ENCODE measurements around the gene KLHL36.

Gene KLHL36

GRCh38 chr16:84633622-84634021, 14.7 kb upstream of the KLHL36 start:
- H3K4me3 ChIP-seq (ENCODE audit: low read depth, low read length): no peak overlapping the region
- DNase-seq (ENCODE audit: low read depth): no peak
- TF ChIP-seq CTCF (IDR thresholded peaks at IDR 0.05; ENCODE audit: control insufficient read depth, extremely low read depth, insufficient read depth): no peak

DNA sequence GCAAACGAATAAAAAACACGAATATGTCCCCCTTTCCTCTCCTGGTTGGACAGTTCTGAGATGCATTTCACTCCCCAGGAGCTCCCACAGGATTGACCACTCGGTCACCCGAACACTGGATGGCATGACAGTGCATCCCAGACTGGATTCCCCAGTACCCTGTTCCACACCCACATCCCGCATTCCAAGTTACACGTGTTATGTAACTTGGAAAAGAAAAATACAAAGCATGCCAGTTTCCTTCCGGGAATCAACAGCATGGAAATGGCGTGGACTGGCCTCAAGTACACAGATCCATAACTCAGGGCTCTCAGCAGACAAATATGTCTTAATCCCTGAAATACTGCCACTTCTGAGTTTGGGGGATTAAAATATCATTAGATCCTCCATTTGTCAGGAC, 12.6 kb upstream of the KLHL36 start:
- no peak for TF ChIP-seq CTCF (IDR thresholded peaks at IDR 0.05; ENCODE audit: control insufficient read depth, extremely low read depth, insufficient read depth)

DNA sequence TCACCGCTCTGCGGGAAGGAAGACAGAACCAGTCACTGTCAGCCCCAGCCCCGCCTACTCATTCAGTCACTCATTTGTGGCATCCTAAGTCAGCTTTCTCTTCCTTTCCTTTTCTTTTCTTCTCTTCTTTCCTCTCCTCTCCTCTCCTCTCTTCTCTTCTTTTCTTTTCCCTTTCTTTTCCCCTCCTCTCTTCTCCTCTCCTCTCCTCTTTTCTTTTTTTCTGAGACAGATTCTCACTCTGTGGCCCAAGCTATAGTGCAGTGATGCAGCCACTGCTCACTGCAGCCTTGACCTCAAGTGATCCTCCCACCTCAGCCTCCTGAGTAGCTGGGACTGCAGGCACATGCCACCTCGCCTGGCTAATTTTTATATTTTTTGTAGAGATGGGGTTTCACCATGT, 10.6 kb upstream of the KLHL36 start:
- DNase-seq (ENCODE audit: low read depth): no peak
- no peak for TF ChIP-seq CTCF (IDR thresholded peaks at IDR 0.05; ENCODE audit: control insufficient read depth, extremely low read depth, insufficient read depth)
- no peak overlapping the region for H3K4me3 ChIP-seq (ENCODE audit: low read depth, low read length)

More for the DNA sequence above, 12.6 kb upstream of the KLHL36 start:
- no peak for DNase-seq (ENCODE audit: low read depth)
- no peak overlapping the region for H3K4me3 ChIP-seq (ENCODE audit: low read depth, low read length)

DNA sequence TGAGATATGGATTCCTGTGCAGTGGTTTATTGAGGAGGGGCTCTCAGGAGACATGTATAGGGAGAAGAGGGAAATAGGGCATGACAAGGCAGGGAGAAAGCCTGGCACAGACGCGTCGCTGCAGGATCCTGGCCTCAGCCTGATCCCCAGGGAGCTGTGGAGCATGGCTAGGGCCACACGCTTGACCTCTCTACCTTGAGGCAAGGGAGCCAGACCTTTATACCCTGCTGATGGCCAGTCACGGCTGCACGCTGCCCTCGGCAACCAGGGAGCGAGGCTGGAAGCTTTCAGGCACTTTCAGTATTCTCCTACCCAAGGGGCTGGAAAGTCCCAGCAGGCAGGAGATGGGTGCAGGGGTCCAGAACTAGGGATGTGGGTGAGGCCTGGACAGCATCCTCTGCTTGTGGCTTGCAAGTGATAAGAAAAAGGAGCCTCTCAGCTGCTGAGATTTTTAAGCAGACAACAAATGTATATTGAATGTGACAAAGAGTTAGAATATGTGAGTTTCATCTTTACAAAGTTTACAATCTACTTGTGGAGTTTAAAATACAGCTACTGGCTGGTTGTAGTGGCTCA, 10.0 kb upstream of the KLHL36 start:
- DNase-seq (ENCODE audit: low read depth): no peak
- TF ChIP-seq CTCF (IDR thresholded peaks at IDR 0.05; ENCODE audit: control insufficient read depth, extremely low read depth, insufficient read depth): no peak
- H3K4me3 ChIP-seq (ENCODE audit: low read depth, low read length): no peak overlapping the region

GRCh38 chr16:84640145-84640544, 8.2 kb upstream of the KLHL36 start:
- H3K4me3 ChIP-seq (ENCODE audit: low read depth, low read length): no peak overlapping the region
- DNase-seq (ENCODE audit: low read depth): no peak
- TF ChIP-seq CTCF (IDR thresholded peaks at IDR 0.05; ENCODE audit: control insufficient read depth, extremely low read depth, insufficient read depth): no peak

- no peak overlapping the region for H3K4me3 ChIP-seq (ENCODE audit: low read depth, low read length)
- DNase-seq (ENCODE audit: low read depth): no peak
- no peak for TF ChIP-seq CTCF (IDR thresholded peaks at IDR 0.05; ENCODE audit: control insufficient read depth, extremely low read depth, insufficient read depth)
Measured at GRCh38 chr16:84641643-84642358, 6.5 kb upstream of the KLHL36 start.

- DNase-seq (ENCODE audit: low read depth): no peak
- no peak for TF ChIP-seq CTCF (IDR thresholded peaks at IDR 0.05; ENCODE audit: control insufficient read depth, extremely low read depth, insufficient read depth)
- no peak overlapping the region for H3K4me3 ChIP-seq (ENCODE audit: low read depth, low read length)
Measured at GRCh38 chr16:84643180-84643583, 5.1 kb upstream of the KLHL36 start.
